H4 (cell line): Measurements from ENCODE around the gene CDON. TPM values are rescaled to one million over a fixed set of nuclear protein-coding genes. Genes with fewer than 3 reads are reported as not detected.

Source experiments
- DNase-seq: peaks from one replicate; pipeline ENCODE4 v3.0.0-alpha.2; 2015; ENCODE audit warnings: low spot score
- total RNA-seq: library from RNA; depleted of rRNA; stranded (reverse); fragments of >200 nt; shearing (Covaris generic); gene quantifications from 2 replicates; pipeline ENCODE4 v1.2.3, GENCODE V29; 2014; rRNA removed

CDON gene
- total RNA-seq = 10.1 and 13.4 TPM in 2 replicates

DNA sequence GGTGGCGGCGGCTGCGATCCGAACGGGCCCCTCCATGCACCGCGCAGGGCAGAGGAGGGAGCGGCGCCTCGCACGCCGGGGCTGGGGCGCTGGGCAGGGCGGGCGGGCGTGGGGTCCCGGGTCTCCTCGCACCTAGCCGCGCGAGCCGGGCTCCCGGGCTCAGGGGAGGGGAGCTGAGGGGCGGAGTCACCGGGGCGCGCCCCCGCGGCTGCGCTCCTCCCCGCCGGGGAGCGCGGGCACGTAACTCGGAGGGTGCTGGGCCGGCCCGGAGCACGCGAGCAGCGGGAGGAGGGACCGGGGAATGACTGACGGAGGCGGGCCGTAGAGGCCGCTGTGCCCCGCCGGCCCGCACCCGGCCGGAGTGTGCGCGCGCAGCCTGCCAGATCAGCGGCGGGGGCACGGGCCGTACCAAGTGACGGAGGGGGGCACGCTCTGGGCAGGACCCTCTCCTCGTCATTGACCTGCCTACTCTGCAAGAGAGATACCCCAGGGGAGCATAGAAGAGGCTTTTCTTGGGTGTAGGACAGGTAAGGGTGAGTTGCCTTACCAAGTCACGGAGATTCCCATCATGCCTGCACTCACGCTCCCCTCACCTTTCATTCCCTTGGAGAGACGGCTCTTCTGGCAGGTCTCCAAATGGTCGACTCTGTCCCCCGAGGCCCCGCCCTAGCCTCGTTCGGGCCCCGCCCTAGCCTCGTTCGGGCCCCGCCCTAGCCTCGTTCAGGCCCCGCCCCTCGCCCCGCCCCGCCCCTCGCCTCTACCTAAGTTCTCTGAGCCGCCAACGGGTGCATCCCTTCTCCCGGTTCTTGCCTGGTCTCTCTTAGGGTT, at the start of gene CDON:
Gene CDON, minus strand, starts transcription at position 188 of the 828 bp plus-strand sequence. CDS start 39,390 bp downstream, outside the sequence.
- DNase-seq = peak; percentile 90

DNA sequence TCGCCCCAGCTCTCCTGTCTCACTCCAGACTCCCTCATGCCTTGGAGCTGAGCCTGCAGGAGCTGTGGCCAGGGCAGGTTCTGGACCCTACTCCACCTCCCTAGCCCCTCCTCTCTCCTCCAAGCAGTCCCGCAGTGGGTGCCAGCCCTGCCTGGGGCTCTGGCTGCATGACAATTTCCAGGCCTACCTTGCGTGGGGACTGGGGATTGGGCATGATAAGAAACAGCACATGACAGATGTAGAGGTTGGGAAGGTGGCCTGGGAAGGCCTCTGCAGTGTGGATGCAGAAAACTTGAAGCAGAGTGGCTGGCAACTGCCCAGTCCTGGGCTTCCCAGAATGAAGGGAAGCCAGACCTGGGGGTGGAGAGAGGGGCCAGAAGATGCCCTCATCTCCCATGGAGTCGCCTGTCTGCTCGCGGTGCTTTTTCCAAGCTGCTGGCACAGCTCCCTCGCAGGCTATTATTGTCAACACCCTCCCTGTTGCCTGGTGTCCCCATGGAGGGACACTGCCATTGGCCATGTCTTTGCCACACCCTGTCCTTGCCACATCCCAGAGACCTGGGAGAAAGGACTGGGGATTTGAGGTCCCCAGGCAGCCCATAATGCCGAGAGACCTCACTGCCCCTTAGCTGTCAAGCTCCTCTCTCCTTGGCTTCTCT, 48.9 kb upstream of the CDON start:
- no peak for DNase-seq

DNA sequence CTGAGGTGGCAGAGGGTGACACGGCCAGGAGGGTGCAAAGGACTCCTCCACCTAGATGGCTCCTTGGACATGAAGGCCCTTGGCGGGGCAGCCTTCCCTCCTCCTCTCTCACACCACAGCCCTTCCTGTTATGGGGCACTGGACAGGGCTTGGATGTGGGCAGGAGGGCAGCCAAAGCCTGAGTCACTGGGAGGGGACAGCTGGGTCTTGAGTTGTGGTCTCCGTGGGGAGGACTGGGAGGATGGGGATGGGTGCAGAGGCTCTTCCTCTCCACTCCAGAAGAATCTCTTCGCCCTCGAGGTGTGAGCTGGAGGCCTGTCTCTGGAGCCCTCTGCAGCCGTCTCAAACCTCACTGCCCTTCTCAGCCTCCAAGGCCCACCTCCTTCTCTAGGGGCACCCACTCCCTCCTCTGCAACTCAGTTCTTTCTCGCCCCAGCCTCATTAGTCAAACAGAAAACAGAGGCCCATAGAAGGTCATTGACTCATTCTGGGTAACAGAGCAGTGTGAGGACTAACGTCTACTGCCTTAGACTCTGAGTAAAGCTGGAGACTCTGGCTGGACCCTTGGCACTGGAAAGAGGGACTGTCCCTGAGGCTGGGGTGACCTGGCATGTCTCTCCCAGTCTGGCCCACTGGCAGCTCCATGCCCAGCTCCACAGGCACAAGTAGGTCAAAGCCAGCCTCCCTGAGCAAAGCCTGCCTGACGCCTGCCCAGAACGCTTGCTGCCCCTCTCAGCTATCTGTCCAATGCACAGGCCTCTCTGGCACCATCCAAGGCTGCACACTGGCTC, 47.5 kb upstream of the CDON start:
- DNase-seq = peak; percentile 33

GRCh38 chr11:126106594-126107328, 44.1 kb upstream of the CDON start:
- DNase-seq = no peak

- DNase-seq = no peak
These were observed 43.0 kb upstream of the CDON start for GRCh38 chr11:126105748-126106080.

- DNase-seq = no peak
These were observed 42.5 kb upstream of the CDON start for GRCh38 chr11:126105022-126105747.

- no peak for DNase-seq
These were observed 41.8 kb upstream of the CDON start for GRCh38 chr11:126104420-126104819.

- DNase-seq = no peak
These were observed 40.5 kb upstream of the CDON start for GRCh38 chr11:126103150-126103549.

DNA sequence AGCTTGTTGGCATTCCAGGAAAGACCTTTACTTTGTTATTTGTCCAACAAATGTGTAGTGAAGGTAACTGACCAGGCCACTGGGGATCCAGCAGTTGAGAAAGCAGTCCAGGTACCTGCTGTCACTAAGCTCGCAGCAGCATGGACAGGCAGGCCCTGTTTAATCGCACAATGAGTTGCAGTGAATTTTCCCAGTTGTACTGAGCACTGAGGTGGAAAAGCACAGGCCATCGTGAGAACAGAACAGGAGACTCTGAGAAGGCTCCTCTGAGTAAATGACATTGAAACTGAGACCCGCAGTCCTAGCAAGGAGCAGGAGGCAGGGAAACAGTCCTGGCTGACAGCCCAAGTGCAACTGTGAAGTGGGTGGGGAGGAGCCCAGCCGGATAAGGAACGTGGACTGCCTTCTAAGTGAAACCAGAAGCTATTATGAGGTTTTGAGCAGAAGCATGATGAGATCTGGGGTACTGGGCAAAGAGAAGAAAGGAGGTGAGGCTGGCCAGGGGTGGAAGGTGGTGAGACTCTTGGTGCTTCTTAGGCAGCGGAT, 39.8 kb upstream of the CDON start:
- DNase-seq = peak; percentile 45

DNA sequence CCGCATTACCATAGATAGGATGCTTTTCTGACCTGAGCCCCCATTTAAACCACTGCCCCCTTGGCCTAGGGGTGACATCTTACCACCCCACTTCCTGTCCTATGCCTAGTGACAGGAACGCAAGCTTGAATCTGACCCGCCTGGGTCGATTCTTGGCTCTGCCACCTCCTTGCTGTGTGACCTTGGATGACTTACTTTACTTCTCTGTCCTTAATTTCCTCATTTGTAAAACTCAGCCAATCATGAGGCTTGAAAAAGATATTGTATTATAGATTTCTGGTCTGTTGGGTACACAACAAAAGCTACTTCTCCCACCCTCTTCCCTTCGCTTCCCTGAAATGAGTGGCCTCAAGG, 39.2 kb upstream of the CDON start:
- no peak for DNase-seq

DNA sequence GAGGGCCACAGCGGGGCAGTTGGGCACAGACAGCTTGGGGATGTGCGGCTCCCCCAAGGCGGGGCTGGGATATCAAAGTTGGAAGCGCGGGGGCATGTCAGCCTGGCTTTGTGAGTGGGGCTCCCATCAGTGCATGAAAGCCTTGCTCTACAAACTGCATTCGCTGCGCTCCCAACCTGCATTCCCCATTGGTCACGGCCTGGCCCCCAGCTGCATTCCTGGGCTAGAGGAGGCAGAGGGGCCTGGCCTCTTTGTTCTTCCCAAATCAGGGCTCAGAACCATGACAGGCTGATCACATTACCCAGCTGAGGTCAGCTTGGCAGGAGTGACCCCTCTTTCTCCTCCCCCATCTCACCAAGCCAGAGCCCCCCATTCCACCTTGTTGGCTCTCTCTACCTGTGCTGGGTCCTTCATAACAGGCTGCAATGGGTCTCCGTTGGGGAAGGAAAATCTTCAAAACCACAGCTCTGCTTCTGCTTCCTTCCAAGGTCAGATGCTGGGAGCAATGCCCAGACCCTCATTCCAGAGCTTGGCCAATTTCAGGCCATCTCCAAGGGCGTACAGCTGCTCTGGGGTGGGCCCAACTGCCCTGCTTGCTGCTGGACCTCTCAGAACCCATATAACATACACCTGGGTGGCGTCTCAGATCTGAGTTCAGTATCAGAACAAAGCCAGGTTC, 38.7 kb upstream of the CDON start:
- DNase-seq = no peak

DNA sequence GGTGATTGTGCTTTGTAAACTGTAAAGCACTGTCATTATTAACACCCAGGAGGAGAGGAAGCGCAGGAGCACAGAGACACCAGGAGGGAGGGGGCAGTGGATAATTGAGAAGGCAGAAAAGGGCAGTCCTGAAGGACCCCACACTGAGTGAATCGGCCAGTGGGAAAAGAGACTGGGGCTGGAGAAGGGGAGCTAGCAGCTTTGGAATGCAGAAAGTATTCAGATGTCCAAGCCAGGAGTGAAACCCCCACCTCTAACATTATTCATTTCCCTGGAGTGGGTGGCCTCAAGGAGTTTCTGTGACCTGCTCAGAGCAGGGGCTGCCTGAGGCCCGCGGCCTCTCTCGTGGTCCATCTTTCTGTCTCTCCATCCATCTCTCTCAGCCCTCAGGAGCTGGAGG, 38.0 kb upstream of the CDON start:
- DNase-seq = no peak

- no peak for DNase-seq
These were observed 35.6 kb upstream of the CDON start for GRCh38 chr11:126098204-126098769.

DNA sequence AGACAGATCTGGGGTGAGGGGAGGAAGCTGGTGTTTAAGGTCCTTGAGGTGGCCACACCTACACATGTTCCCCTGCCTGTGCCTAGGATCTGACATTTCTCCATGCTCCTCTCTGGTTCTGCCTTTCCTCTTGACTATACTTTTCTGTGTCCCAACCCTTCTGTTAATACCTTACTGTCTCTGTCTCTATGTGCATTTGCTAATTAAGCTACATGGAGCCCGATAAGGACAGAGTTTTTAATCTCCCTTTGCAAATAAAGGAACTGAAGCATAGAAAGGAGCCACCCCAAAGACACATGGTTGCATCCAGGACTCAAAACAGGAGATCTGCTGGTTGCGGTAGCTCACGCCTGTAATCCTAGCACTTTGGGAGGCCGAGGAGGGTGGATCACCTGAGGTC, 33.1 kb upstream of the CDON start:
- no peak for DNase-seq

DNA sequence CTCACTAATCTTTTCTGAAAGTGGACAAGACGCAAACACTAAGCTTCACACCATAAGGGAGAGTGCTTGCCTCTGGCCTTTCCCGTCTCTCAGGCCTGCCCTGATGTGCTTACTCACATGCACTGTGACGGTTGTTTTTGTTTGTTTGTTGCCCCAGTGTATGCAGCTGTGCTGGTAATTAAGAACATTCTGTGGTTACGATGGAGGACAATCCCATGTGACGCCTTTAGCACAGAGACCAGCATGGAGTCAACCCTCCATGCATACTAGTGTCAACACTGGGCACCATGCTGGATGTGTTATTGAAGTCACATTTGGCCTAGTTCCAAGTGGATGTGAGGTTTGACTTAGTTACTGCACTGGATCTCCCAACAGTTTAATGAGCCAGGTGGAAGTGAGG, 27.8 kb upstream of the CDON start:
- no peak for DNase-seq

DNA sequence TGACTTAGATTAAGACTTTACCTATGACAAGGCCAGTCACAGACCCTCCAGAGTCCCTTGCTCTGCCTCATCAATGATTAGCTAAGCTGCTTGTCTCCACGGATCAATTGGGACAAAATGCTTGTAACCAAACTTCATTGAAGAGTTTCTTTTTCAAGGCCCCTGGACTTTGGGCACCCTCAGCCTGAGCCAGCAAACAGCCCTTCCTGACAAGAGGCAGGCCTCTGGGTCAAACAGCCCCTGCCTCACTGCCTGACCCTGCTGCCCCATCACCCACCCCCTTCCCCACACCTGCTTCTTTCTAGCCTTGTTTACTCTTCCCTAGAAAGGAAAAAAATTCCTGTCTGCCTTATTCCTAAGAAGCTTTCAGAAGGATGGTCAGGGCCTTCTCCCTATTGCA, 26.3 kb upstream of the CDON start:
- DNase-seq = no peak

- no peak for DNase-seq
These were observed 23.6 kb upstream of the CDON start for GRCh38 chr11:126086248-126086647.

DNA sequence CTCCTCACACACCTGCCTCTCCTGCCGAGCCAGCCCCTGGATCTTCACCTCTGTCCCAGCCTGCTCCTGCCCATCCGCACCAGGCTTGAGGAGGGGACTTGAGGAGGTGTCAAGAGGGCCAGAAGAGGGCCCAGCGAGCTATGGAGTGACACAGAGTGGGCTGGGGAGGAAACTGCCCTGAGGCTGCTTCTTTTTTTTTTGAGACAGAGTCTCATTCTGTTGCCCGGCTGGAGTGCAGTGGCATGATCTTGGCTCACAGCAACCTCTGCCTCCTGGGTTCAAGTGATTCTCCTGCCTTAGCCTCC, 21.9 kb upstream of the CDON start:
- DNase-seq = no peak

- no peak for DNase-seq
These were observed 21.4 kb upstream of the CDON start for GRCh38 chr11:126083829-126084607.
